ENCODE results near the gene EME1.

- TF ChIP-seq TEAD4 (IDR thresholded peaks at IDR 0.05; ENCODE audit: borderline replicate concordance, insufficient read depth) (no peak), CTCF (IDR thresholded peaks at IDR 0.05) (no peak), IRF3 (IDR thresholded peaks at IDR 0.05; ENCODE audit: low read depth, low read length) (no peak), ZBTB33 (IDR thresholded peaks at IDR 0.05; ENCODE audit: borderline replicate concordance, low read depth) (no peak), POLR2AphosphoS5 (IDR thresholded peaks at IDR 0.05; ENCODE audit: low read depth, low read length) (no peak), FOXM1 (IDR thresholded peaks at IDR 0.05; ENCODE audit: low read depth) (no peak), EP300 (IDR thresholded peaks at IDR 0.05; ENCODE audit: borderline replicate concordance in 1 of 2, low read depth in 1 of 2, low read length in 1 of 2) (no peak), FOXJ3 (CRISPR knock-in tag; IDR thresholded peaks at IDR 0.05) (no peak), RFX5 (IDR thresholded peaks at IDR 0.05; ENCODE audit: low read length) (no peak), JUND (IDR thresholded peaks at IDR 0.05) (no peak)
These were observed 1.5 kb upstream of the EME1 start for GRCh38 chr17:50371526-50371925.
